ENCODE measurements around the gene ERBB2.
"Not testable (repeated sequence)": the region's sequence is repeated elsewhere in the genome, so short reads cannot be mapped to it uniquely, and the experiment has no call there.

The ERBB2 gene

GRCh38 chr17:39755554-39756379 is 55.9 kb downstream of the ERBB2 start:
- Mint-ChIP-seq H3K27ac (peak overlapping the region; percentile 97), H3K9me3 (no peaks in the 10 kb centered on the region), H3K27me3 (no peaks in the 10 kb centered on the region), H3K4me1 (ENCODE audit: low read depth) (peaks cover 81% of the 10 kb centered on the region), H3K36me3 (ENCODE audit: low read depth) (peaks cover 24% of the 10 kb centered on the region), H3K4me3 (peak overlapping the region; percentile 57)
- peak; percentile 77 for DNase-seq

- peaks cover 81% of the 10 kb centered on the region for H3K4me1 Mint-ChIP-seq (ENCODE audit: low read depth)
- peak overlapping the region; percentile 57 for H3K4me3 Mint-ChIP-seq
- H3K27ac Mint-ChIP-seq: peak overlapping the region; percentile 97
- no peaks in the 10 kb centered on the region for H3K9me3 Mint-ChIP-seq
- peaks cover 30% of the 10 kb centered on the region for H3K36me3 Mint-ChIP-seq (ENCODE audit: low read depth)
- no peak for DNase-seq
- no peaks in the 10 kb centered on the region for H3K27me3 Mint-ChIP-seq
Observed at GRCh38 chr17:39756380-39757079, 56.7 kb downstream of the ERBB2 start.

- H3K9me3 Mint-ChIP-seq: no peaks in the 10 kb centered on the region
- H3K4me3 Mint-ChIP-seq: peak overlapping the region; percentile 23
- no peaks in the 10 kb centered on the region for H3K27me3 Mint-ChIP-seq
- peak overlapping the region; percentile 97 for H3K27ac Mint-ChIP-seq
- peak; percentile 30 for DNase-seq
- H3K4me1 Mint-ChIP-seq (ENCODE audit: low read depth): peaks cover 81% of the 10 kb centered on the region
- peaks cover 37% of the 10 kb centered on the region for H3K36me3 Mint-ChIP-seq (ENCODE audit: low read depth)
Observed at GRCh38 chr17:39757176-39757662, 57.4 kb downstream of the ERBB2 start.

- Mint-ChIP-seq H3K36me3 (ENCODE audit: low read depth) (peaks cover 47% of the 10 kb centered on the region), H3K27me3 (no peaks in the 10 kb centered on the region), H3K27ac (peak overlapping the region; percentile 97), H3K4me3 (peak overlapping the region; percentile 56), H3K4me1 (ENCODE audit: low read depth) (peaks cover 83% of the 10 kb centered on the region), H3K9me3 (no peaks in the 10 kb centered on the region)
- DNase-seq: peak; percentile 71
Observed at GRCh38 chr17:39757931-39758873, 58.3 kb downstream of the ERBB2 start.

- Mint-ChIP-seq H3K9me3 (no peaks in the 10 kb centered on the region), H3K36me3 (ENCODE audit: low read depth) (peaks cover 56% of the 10 kb centered on the region), H3K4me1 (ENCODE audit: low read depth) (peaks cover 87% of the 10 kb centered on the region), H3K4me3 (peak overlapping the region; percentile 56), H3K27me3 (no peaks in the 10 kb centered on the region), H3K27ac (peak overlapping the region; percentile 97)
- DNase-seq: peak; percentile 34
Observed at GRCh38 chr17:39759204-39759603, 59.3 kb downstream of the ERBB2 start.

GRCh38 chr17:39761861-39762496 is 62.1 kb downstream of the ERBB2 start:
- peak; percentile 39 for DNase-seq
- peaks cover 81% of the 10 kb centered on the region for H3K36me3 Mint-ChIP-seq (ENCODE audit: low read depth)
- peaks cover 91% of the 10 kb centered on the region for H3K4me1 Mint-ChIP-seq (ENCODE audit: low read depth)
- H3K4me3 Mint-ChIP-seq: peak overlapping the region; percentile 20
- peaks cover 4% of the 10 kb centered on the region for H3K9me3 Mint-ChIP-seq
- H3K27ac Mint-ChIP-seq: peak overlapping the region; percentile 94
- H3K27me3 Mint-ChIP-seq: no peaks in the 10 kb centered on the region

- H3K36me3 Mint-ChIP-seq (ENCODE audit: low read depth): peaks cover 93% of the 10 kb centered on the region
- peaks cover 91% of the 10 kb centered on the region for H3K4me1 Mint-ChIP-seq (ENCODE audit: low read depth)
- H3K27me3 Mint-ChIP-seq: no peaks in the 10 kb centered on the region
- DNase-seq: no peak
- H3K27ac Mint-ChIP-seq: peak overlapping the region; percentile 94
- peaks cover 4% of the 10 kb centered on the region for H3K9me3 Mint-ChIP-seq
- H3K4me3 Mint-ChIP-seq: no peak overlapping the region
Observed at GRCh38 chr17:39763051-39763820, 63.4 kb downstream of the ERBB2 start.

GRCh38 chr17:39764171-39764570 is 64.3 kb downstream of the ERBB2 start:
- Mint-ChIP-seq H3K36me3 (ENCODE audit: low read depth) (peaks cover 93% of the 10 kb centered on the region), H3K27ac (peak overlapping the region; percentile 33), H3K4me1 (ENCODE audit: low read depth) (peaks cover 91% of the 10 kb centered on the region)
- H3K4me3 Mint-ChIP-seq, DNase-seq, H3K9me3 Mint-ChIP-seq, H3K27me3 Mint-ChIP-seq: not testable (repeated sequence)

- Mint-ChIP-seq H3K36me3 (ENCODE audit: low read depth) (peaks cover 91% of the 10 kb centered on the region), H3K4me3 (no peak overlapping the region), H3K27ac (peak overlapping the region; percentile 95), H3K4me1 (ENCODE audit: low read depth) (peaks cover 92% of the 10 kb centered on the region), H3K9me3 (peaks cover 4% of the 10 kb centered on the region), H3K27me3 (no peaks in the 10 kb centered on the region)
- DNase-seq: no peak
Observed at GRCh38 chr17:39765175-39765574, 65.3 kb downstream of the ERBB2 start.

GRCh38 chr17:39765766-39766165 is 65.9 kb downstream of the ERBB2 start:
- peak overlapping the region; percentile 95 for H3K27ac Mint-ChIP-seq
- no peaks in the 10 kb centered on the region for H3K27me3 Mint-ChIP-seq
- H3K36me3 Mint-ChIP-seq (ENCODE audit: low read depth): peaks cover 93% of the 10 kb centered on the region
- peaks cover 94% of the 10 kb centered on the region for H3K4me1 Mint-ChIP-seq (ENCODE audit: low read depth)
- no peak for DNase-seq
- H3K9me3 Mint-ChIP-seq: peaks cover 4% of the 10 kb centered on the region
- no peak overlapping the region for H3K4me3 Mint-ChIP-seq

- H3K4me3 Mint-ChIP-seq: peak overlapping the region; percentile 44
- H3K36me3 Mint-ChIP-seq (ENCODE audit: low read depth): peaks cover 94% of the 10 kb centered on the region
- H3K4me1 Mint-ChIP-seq (ENCODE audit: low read depth): peaks cover 95% of the 10 kb centered on the region
- DNase-seq: no peak
- peak overlapping the region; percentile 95 for H3K27ac Mint-ChIP-seq
- peaks cover 4% of the 10 kb centered on the region for H3K9me3 Mint-ChIP-seq
- H3K27me3 Mint-ChIP-seq: no peaks in the 10 kb centered on the region
Observed at GRCh38 chr17:39767147-39767546, 67.3 kb downstream of the ERBB2 start.

GRCh38 chr17:39769974-39770587 is 70.2 kb downstream of the ERBB2 start:
- Mint-ChIP-seq H3K27ac (peak overlapping the region; percentile 95), H3K4me1 (ENCODE audit: low read depth) (peaks cover 99% of the 10 kb centered on the region), H3K36me3 (ENCODE audit: low read depth) (peaks cover 94% of the 10 kb centered on the region), H3K9me3 (peaks cover 4% of the 10 kb centered on the region), H3K27me3 (no peaks in the 10 kb centered on the region), H3K4me3 (peak overlapping the region; percentile 55)
- DNase-seq: no peak

GRCh38 chr17:39772415-39772814 is 72.6 kb downstream of the ERBB2 start:
- Mint-ChIP-seq H3K27me3 (no peaks in the 10 kb centered on the region), H3K9me3 (no peaks in the 10 kb centered on the region), H3K27ac (peak overlapping the region; percentile 95), H3K4me3 (peak overlapping the region; percentile 55), H3K36me3 (ENCODE audit: low read depth) (peaks cover 92% of the 10 kb centered on the region), H3K4me1 (ENCODE audit: low read depth) (peaks cover 97% of the 10 kb centered on the region)
- no peak for DNase-seq
